Nucleus accumbens (tissue), 56 donors: ENCODE results near the gene SIGLEC5.
A peak's percentile ranks its signal among the peaks of the same experiment; 100 is the strongest.

Experiments
- DNase-seq, 56 donors: peaks; one replicate each; lab custom pipeline; 2025; lab: John Stamatoyannopoulos, UW

Gene SIGLEC5

DNA sequence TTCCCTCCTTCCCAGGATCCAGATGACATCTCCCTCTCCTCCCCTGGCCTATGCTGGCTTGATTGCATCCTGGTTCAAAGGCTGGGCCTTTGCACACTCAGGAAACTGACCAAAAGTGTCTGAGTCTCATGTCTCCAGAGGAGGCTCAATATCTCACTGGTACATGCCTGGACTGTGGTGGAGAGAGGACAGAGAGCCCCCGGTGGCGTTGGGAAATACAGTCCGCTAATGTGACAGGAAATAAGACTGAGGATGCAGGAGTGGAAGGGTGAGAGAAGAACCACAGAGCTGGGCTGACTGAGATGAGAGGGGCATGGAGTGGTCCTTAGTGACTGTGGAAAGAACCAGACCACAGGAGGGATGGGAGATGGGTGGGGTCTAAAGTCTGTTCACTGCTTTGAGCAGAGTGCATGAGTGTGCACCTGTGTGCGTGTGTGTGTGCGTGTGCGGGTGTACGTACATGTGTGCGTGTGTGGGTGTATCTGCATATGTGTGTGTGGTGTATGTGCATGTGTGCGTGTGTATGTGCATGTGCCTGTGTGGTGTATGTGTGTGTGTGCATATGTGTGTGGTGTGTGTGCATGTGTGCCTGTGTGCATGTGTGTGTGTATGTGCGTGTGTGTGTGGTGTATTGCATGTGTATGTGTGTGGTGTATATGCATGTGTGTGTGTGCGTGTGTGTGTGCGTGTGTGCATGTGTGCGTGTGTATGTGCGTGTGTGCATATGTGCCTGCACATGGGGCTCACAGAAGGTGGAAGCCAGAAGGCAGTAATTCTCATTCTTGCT lies 1.9 kb downstream of the SIGLEC5 start:
- no peak for DNase-seq

DNA sequence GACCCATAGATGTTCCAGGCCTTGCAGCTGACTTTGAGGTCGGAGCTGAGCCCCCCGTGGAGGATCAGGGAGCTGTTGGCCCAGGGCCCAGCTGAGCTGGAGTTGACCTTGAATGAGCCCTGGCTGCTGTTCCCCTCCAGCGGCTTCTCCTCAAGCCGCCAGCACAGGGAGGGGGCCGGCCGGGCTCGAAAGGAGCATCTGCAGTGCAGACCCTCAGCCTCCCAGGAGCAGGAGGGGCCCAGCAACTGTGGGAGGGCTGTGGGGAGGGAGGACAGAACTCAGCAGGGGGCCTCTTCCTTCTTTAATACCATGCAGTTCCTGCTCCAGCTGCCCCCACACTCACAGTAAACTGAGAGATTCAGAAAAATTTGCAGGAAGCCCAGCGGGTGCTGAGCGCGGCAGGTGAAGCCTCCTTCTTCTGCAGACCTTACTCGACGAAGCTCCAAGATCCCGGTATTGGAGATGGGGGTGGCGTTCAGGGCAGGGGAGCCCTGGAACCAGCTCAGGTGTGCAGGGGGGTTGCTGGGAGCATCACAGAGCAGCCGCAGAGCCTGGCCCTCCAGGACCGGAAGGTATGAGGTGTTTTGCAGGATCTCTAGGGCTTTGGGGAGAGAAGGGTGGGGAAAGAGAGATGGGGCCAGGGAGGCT lies 2.6 kb downstream of the SIGLEC5 start:
- DNase-seq = no peak

DNA sequence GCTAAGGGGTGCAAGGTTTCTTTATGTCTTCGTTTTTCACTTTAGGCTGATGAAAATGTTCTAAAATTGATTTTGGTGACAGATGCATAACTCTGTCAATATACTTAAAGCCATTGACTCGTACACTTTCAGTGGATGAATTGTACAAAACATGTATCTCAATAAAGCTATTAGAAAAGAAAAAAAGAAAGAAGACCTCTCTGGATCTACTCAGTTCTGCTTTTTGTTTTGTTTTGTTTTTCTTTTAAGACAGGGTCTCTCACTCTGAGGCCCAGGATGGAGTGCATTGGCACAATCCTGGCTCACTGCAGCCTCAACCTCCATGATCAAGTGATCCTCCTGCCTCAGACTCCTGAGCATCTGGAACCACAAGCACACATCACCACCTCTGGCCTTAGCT lies 3.5 kb downstream of the SIGLEC5 start:
- DNase-seq = no peak

DNA sequence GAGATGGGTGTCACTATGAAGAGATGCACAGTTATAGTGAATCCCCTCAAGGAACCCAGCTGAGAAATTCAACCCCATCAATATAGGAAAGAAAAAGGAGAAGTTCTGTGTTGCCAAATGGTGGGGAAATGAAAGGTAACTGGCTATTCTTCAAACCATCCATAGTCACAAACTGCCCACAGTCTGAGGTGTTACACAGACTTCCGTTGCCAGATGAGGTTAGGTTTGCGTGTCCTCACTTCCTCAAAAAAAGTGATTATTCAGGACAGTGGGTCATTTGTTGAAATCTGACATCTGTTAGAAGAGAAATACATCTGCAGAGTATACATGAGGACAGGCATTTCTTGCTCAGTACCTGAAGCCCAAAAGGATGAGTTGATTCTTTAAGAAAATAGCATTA lies 9.0 kb downstream of the SIGLEC5 start:
- DNase-seq = no peak

DNA sequence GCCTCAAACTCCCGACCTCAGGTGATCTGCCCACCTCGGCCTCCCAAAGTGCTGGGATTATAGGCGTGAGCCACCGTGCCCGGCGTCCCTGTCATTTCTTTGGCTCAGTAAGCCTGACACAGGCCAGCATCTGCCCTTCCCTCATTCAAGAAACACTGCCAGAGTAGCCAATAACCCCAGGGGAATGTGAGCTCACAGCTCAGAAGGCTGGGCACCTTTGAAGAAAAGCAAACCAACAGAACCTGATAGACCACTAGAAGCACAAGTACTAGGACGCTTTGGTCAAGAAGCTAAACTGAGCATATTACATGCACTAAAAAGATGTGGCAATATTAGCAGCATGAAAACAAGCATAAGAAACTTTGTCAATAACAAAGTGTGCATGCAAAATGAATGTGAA lies 14.2 kb downstream of the SIGLEC5 start:
- DNase-seq = no peak

DNA sequence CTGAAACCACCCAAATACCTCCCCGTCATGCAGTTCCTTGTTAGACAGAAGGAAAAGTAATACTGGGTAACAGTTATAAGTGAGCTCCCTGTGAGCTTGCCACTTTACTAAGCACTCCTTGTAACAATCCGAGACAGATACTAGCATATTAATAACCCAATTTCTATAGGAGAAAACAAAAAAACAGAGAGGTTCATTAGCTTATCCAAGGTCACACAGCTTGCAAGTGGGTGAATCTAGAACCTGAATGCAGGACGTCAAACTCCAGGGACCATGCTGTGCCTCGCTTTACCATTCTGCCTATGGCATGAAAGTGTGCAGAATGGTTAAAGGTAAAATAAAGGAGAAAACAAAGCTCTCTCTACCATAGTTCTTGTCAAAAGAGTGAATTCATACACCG lies 15.4 kb downstream of the SIGLEC5 start:
- no peak for DNase-seq

DNA sequence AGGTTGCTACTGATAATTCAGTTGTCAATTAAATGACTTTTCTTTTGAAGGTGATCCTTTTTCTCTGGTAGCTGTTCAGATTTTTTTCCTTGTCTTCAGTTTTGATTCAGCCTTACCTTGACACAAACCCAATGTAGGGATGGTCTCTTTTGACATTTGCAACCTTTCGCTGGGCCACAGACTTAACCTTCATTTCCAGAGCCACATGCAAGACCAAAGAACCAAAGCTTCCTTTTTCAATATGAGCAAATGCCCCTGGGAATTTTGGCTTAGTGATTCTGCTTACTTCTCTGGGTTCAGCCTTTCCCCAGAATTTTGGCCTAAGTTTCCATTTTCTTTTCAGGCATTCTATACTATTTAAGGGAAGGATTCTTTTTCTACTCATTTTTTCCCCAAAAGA lies 19.6 kb downstream of the SIGLEC5 start:
- DNase-seq = no peak

DNA sequence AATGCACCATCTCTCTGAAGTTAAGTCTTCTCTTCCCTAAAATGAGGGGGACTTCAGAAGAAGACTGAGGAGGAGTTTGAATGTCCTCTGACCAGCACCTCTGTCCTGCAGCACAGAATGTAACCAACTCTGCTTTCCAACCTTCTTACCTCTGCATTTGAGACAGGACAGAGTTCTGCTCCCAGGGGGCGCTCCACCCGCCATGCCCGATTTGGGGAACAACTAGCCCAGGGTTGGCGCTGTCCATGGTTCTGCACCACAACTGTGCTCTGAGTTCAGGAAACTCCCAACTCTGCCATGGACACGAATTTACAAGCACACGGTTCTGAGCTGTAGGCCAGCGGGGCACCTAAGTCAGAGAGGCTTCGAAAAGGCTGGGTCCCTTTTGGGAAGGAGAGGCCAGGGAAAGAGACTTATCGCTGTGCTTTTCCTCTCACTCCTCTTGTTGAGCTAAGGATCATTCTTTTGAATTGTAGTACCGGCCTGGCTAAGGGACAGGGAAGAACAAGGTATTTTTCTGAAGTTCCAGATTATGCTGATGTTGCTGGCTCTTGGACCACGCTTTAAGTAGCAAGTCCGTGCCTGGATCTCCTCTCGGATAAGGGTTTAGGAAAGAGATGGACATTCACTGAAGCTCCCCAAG lies 22.2 kb downstream of the SIGLEC5 start:
- DNase-seq = peak in 33 of 56 donors; percentile 1 to 71 (median 17)

DNA sequence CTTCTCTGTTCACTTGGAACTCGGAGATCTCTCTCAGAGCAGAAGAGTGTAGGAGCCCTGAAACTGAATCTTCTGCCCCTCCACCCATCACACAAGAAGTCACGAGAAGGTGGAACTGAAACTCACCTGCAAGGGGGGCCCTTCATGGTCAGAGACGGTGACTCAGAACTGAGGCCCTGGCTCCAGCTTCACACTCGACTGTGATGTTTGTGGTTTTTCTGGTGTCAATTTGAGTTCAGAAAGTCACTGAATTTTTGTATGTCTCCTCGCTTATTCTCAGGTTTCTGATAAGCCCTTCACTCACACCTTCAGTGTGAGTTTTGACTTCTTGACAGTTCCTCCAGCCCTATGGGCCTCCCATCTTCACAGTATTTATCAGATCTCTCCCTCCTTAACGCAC lies 23.1 kb downstream of the SIGLEC5 start:
- no peak for DNase-seq

DNA sequence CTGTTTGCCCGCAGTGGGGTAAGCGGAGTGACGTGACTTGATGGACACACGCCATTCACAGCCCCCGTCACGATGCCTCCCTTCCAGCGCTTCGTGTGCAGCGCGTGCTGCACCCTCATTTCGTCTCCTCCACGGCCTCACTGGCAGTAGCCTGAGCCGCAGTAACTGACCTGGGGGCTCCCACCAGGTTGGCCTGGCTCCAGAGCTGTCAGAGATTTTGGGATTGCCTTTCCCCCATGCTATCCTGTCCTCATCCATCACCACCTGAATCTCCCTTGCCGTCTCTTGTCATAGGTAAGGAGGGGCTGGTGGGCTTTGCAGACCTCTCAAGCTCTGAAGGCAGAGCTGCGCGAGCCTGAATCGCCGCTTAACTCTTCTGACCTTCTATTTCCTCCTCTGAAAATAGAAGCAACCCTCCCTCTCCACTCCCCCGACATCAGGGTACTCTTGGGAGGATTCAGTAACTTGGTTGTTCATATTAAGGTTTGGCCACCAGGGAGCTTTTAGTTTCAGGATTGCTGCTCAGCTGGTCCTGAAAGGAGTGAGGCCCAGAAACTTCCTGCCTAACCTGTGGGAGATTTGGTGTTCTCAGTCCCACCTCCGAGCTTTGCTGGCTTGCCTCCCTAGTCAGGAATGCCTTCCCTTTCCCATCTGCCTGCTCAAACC lies 27.9 kb downstream of the SIGLEC5 start:
- no peak for DNase-seq

DNA sequence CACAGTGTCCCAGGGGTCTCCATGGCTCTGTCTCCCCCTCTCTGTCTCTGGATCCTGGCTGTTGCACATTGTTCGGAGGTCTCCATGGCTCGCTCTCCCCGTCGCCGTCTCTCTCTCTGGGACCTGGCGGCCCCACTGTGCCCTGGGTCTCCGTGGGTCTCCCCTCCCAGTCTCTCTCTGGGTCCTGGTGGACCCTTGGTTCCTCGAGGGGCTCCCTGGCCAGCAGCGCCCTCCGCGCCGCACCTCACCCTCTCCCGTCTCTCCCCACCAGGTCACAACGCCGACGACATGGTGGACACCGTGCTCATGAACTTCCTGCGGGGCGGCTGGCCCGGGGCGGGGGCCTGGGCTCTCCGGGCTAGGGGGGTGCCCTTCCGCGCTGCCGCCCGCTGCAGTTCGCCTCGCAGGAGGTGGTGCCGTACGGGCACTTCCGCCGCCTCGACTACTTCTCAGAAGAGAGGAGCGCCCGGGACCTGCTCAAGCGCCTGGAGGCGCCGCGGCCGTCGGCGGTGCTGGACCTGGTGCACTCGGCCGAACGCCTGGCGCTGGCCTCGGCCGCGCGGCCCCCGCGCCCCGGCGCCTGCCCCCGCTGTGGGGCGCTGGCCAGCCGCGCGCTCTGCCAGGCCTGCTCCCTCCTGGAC lies 29.1 kb downstream of the SIGLEC5 start:
- DNase-seq = no peak

DNA sequence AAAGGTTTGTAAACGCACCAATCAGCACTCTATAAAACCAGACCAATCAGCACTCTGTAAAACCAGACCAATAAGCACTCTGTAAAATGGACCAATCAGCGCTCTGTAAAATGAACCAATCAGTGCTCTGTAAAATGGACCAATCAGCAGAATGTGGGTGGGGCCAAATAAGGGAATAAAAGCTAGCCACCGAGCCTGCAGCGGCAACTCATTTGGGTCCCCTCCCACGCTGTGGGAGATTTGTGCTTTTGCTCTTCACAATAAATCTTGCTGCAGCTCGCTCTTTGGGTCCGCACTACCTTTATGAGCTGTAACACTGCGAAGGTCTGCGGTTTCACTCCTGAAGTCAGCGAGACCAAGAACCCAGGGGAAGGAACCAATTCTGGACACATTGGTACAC lies 31.1 kb downstream of the SIGLEC5 start:
- no peak for DNase-seq

DNA sequence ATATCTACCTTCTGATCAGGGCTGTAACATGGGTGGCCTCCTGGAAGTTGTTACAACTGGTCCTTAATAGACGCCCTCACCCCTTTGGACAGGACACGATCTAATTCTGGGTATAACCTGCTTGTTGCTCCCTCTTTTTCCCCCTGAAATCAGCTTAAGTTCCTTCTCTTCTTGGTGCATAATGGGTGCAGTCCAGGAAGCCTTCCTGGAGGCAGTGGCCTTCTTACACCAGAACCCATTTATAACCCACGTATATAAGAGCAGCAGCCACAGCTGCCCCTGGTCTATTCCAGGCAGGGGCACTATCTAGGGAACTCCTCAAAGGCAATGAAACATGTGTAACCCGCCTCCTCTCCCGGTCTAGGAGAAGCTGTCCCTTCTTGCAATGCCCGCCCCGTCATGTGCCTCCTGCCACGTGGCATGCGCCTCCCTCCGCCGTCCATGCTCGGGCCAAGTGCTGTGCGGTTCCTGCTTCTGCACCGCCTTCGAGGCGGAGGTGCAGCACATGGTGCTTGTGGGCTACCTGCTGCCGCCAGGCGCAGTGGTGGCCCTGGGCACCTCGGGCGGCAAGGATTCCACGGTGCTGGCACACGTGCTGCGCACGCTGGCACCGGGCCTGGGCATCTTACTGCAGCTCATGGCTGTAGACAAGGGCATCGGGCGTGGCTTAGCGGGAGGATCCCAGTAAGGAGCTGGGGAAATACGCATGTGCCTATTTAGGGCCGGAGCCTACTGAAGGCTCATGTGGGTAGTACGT lies 31.9 kb downstream of the SIGLEC5 start:
- DNase-seq = no peak

DNA sequence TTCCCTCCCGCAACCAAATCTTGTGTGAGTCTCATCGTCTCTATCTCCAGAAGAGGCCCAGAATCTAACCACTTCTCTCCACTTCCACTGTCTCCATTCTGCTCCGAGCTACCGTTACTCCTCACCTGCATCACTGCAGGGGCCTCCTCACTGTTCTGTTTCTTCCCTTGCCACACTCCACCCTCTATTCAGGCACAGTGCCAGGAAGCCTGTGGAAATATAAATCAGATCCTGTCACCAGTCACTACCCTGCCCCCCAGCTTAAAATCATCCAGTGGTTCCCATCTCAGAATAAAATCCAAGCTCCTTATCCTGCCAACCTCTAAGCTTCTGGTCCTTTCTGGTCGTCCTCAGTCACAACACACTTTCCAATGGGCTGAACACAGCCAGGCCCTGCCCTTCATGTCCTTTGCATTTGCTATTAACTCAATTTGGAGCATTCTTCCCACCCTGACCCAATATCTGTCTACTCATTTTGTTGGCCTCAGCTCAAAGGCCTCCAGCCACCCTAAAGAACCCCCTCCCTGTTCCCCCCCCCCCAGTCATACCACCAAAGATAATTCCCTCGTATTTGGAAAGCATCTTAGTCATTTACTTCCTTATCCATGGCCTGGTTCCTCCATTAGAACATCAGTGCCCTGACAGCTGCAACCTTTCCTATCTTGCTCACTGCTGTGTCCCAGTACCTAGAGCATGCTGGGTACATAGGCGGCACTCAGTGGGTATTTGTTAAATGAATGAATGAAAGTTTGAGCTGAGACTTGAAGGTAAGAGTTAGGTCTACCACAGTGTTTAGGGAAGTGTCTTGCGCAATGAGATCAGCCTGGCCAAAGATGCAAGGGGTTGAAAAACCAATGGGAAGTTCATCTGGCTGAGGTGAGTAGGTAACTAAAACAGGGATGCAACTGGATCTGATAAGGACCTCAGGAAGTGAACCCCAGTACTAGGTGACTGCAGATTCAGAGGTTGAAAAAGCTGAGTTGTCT lies 34.7 kb downstream of the SIGLEC5 start:
- no peak for DNase-seq

DNA sequence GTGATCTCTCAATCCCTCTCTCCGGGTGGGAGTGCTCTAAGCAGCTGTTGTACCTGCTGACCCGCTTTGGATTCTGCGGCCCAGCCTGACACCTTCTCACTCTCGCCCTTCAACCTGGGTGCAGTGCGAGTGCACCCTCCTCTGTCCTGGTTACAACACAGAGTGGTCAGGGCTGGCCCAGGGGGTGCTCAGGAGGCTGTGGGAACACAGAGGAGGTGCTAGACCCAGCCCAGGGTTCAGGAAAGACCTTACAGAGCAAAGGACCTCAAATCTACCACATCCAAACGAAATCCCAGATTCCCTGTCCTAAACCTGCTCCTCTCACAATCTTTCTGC lies 35.5 kb downstream of the SIGLEC5 start:
- DNase-seq = peak in 2 of 56 donors; percentile 39 to 46

DNA sequence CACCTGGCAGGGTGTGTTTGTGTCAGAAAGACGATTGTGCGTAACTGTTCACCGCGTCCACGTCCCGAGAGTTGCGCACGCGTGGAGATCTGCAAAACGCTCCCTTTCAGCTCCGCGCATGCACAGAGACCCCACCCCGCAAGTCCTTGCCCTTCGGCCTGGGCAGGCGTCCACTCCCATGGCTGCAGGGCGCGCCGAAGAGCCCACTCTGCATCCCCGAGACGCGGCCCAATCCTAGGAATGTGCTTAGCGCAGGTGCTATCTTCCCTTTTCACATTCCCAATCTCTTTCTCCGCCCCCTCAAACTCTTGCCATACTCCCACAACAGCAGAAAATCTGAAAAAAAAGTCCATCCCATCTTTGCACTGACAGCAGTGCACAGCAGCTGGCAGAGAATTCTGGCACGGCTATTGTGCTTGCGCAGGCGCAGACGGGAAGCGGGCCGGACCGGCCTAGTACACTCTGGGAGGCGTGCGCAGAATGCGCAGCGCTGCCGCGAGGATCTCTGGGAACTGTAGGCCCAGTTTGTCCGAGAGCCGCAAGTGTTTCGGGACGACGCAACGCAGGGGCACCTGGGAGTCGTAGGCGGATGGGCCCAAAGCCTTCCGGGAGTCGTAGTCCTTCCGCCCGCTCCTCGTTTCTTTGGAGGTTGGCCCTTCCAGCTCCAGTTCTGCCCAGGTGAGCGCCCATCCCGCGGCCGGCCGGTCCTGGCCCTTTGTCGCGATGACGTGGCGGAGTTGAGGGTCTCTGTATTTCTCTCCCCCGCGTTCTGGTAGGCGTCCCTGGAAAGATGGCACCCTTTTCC lies 36.0 kb downstream of the SIGLEC5 start:
- DNase-seq = peak; percentile 71 to 99 (median 97)

DNA sequence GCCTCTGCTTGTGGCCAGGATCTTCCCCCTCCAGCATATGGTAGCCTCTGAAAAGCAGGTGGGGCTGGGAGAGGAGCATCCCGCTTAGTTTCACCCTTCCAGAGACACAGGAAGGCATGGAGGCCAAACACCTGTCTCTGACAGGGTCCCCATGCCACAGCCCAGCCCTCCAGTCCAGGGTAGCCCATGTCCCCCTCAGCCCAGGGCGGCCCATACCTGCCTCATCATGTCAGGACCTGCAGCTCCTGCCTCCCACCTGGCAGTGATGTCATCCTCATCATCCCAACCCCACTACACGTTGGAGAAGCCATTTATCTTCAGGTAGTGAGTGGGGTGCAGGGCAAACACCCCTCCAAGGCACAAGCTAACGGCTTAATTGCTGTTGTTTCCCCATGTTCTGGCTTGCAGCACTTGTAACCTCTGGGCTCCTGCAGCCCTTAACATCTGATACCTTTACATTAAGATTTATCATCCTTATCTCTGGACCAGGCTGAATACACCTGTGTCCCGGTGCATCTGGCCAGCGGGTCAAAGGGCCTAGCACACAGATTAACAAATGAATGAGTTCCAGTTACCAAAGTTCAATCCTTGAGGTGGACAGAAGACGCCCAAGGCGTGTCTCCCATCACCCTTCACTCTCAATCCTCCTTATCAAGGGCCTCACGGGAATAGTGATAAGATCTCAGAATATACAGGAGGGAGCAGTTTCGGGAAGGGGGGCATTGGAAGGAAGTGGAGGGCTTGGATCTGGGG lies 36.9 kb downstream of the SIGLEC5 start:
- DNase-seq = peak in 5 of 56 donors; percentile 2 to 13 (median 4)
